ENCODE measurements around the gene PFDN6. TPM values are rescaled to one million over a fixed set of nuclear protein-coding genes. Genes with fewer than 3 reads are reported as not detected.

Gene PFDN6
- total and polyA plus RNA-seq, 10 of the 15 experiments (the other 5 are each of a cell fraction or from before 2014, with no cell fraction given) = 3.1 to 168 (median 82.6) TPM

DNA sequence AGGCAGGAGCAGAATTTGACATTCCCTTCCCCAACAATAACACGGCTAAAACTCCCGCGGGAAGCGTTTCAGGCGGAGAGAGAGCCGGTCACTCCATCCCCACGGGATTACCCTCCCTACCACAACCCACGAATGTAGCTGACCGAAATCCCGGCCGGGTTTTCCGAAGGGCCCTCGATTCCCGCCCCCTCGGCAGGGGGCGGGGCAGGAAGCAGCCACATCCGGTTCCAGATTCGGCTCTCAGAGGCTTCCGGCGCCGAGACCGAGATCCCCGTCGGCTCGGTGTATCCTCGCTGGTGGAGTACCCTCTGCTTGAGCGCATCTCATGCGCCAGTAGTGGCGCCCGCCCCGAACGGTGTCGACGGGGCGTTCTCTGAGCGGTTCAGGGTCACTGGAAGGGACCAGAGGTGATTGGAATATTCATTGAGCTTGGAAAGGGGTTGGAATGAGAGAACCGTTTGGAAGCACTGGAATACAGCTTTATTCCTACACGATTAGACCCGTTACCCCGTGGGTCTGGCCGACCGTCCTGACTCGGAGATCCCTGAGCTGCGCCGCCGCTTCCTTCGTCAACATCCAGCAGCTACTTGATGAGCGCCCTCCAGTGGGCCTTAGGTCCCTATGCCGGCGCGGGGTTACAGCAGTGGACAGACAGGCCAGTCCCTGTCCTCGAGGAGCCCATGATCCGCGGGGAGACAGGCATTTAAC lies 10.0 kb downstream of the PFDN6 start (continued):
- TF ChIP-seq, protein P1, sequence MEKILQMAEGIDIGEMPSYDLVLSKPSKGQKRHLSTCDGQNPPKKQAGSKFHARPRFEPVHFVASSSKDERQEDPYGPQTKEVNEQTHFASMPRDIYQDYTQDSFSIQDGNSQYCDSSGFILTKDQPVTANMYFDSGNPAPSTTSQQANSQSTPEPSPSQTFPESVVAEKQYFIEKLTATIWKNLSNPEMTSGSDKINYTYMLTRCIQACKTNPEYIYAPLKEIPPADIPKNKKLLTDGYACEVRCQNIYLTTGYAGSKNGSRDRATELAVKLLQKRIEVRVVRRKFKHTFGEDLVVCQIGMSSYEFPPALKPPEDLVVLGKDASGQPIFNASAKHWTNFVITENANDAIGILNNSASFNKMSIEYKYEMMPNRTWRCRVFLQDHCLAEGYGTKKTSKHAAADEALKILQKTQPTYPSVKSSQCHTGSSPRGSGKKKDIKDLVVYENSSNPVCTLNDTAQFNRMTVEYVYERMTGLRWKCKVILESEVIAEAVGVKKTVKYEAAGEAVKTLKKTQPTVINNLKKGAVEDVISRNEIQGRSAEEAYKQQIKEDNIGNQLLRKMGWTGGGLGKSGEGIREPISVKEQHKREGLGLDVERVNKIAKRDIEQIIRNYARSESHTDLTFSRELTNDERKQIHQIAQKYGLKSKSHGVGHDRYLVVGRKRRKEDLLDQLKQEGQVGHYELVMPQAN (conservative IDR thresholded peaks at IDR 0.05) = peak; percentile 75
- TF ChIP-seq, protein P2, sequence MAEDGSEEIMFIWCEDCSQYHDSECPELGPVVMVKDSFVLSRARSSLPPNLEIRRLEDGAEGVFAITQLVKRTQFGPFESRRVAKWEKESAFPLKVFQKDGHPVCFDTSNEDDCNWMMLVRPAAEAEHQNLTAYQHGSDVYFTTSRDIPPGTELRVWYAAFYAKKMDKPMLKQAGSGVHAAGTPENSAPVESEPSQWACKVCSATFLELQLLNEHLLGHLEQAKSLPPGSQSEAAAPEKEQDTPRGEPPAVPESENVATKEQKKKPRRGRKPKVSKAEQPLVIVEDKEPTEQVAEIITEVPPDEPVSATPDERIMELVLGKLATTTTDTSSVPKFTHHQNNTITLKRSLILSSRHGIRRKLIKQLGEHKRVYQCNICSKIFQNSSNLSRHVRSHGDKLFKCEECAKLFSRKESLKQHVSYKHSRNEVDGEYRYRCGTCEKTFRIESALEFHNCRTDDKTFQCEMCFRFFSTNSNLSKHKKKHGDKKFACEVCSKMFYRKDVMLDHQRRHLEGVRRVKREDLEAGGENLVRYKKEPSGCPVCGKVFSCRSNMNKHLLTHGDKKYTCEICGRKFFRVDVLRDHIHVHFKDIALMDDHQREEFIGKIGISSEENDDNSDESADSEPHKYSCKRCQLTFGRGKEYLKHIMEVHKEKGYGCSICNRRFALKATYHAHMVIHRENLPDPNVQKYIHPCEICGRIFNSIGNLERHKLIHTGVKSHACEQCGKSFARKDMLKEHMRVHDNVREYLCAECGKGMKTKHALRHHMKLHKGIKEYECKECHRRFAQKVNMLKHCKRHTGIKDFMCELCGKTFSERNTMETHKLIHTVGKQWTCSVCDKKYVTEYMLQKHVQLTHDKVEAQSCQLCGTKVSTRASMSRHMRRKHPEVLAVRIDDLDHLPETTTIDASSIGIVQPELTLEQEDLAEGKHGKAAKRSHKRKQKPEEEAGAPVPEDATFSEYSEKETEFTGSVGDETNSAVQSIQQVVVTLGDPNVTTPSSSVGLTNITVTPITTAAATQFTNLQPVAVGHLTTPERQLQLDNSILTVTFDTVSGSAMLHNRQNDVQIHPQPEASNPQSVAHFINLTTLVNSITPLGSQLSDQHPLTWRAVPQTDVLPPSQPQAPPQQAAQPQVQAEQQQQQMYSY (CRISPR knock-in tag; IDR thresholded peaks at IDR 0.05) = no peak
- TF ChIP-seq FOXK2 (IDR thresholded peaks at IDR 0.05) (no peak), SUZ12 (IDR thresholded peaks at IDR 0.05; ENCODE audit: unreplicated experiment) (no peak), KDM1A (IDR thresholded peaks at IDR 0.05; ENCODE audit: borderline replicate concordance) (no peak), YY1 (IDR thresholded peaks at IDR 0.05; ENCODE audit: low read depth, low read length) (peak; percentile 64), BACH1 (IDR thresholded peaks at IDR 0.05; ENCODE audit: borderline replicate concordance) (no peak; the same call in 1 of the 2 replicates), RFX5 (IDR thresholded peaks at IDR 0.05; ENCODE audit: low read depth, low read length) (no peak), ZNF622 (IDR thresholded peaks at IDR 0.05) (no peak), POLR2AphosphoS2 (IDR thresholded peaks at IDR 0.05; ENCODE audit: low read depth, low read length) (peak; percentile 98), PAX5 (IDR thresholded peaks at IDR 0.05; ENCODE audit: borderline replicate concordance, low read depth, low read length) (no peak; the same call in 1 of the 2 replicates), MXI1 (IDR thresholded peaks at IDR 0.05; ENCODE audit: low read depth, low read length) (peak; percentile 13; the same call in 1 of the 2 replicates), SMAD5 (IDR thresholded peaks at IDR 0.05; ENCODE audit: low read depth) (no peak; the same call in 1 of the 2 replicates), SREBF2 (IDR thresholded peaks at IDR 0.05; ENCODE audit: low read length) (no peak), RB1 (IDR thresholded peaks at IDR 0.05; ENCODE audit: borderline replicate concordance) (peak; percentile 66), ZNF207 (IDR thresholded peaks at IDR 0.05; ENCODE audit: borderline replicate concordance) (peak; percentile 81), IRF4 (IDR thresholded peaks at IDR 0.05; ENCODE audit: low read depth, low read length) (0 out of 2 replicates have a peak, but pooled peaks have one; percentile 57), MTA3 (IDR thresholded peaks at IDR 0.05; ENCODE audit: borderline replicate concordance, low read length) (peak; percentile 85; the same call in 1 of the 2 replicates)
- TF ChIP-seq, protein P3, sequence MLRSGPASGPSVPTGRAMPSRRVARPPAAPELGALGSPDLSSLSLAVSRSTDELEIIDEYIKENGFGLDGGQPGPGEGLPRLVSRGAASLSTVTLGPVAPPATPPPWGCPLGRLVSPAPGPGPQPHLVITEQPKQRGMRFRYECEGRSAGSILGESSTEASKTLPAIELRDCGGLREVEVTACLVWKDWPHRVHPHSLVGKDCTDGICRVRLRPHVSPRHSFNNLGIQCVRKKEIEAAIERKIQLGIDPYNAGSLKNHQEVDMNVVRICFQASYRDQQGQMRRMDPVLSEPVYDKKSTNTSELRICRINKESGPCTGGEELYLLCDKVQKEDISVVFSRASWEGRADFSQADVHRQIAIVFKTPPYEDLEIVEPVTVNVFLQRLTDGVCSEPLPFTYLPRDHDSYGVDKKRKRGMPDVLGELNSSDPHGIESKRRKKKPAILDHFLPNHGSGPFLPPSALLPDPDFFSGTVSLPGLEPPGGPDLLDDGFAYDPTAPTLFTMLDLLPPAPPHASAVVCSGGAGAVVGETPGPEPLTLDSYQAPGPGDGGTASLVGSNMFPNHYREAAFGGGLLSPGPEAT (IDR thresholded peaks at IDR 0.05; ENCODE audit: low read depth) = peak; percentile 98
- TF ChIP-seq, protein P4, sequence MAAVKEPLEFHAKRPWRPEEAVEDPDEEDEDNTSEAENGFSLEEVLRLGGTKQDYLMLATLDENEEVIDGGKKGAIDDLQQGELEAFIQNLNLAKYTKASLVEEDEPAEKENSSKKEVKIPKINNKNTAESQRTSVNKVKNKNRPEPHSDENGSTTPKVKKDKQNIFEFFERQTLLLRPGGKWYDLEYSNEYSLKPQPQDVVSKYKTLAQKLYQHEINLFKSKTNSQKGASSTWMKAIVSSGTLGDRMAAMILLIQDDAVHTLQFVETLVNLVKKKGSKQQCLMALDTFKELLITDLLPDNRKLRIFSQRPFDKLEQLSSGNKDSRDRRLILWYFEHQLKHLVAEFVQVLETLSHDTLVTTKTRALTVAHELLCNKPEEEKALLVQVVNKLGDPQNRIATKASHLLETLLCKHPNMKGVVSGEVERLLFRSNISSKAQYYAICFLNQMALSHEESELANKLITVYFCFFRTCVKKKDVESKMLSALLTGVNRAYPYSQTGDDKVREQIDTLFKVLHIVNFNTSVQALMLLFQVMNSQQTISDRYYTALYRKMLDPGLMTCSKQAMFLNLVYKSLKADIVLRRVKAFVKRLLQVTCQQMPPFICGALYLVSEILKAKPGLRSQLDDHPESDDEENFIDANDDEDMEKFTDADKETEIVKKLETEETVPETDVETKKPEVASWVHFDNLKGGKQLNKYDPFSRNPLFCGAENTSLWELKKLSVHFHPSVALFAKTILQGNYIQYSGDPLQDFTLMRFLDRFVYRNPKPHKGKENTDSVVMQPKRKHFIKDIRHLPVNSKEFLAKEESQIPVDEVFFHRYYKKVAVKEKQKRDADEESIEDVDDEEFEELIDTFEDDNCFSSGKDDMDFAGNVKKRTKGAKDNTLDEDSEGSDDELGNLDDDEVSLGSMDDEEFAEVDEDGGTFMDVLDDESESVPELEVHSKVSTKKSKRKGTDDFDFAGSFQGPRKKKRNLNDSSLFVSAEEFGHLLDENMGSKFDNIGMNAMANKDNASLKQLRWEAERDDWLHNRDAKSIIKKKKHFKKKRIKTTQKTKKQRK (IDR thresholded peaks at IDR 0.05; ENCODE audit: low read depth, low read length) = no peak
